HepG2 (cell line): ENCODE data around the gene EPB41L4A.

ENCODE experiments used
- FOXM1 ChIP-seq: sonication (generic); formaldehyde crosslinking; IDR thresholded peaks from 2 replicates; pipeline ENCODE4 v1.5.0; 2020; ENCODE audit warnings: missing genetic modification reagents
- SIX4 ChIP-seq: sonication (generic); formaldehyde crosslinking; IDR thresholded peaks from 2 replicates; pipeline ENCODE4 v1.4.0; 2020; ENCODE audit warnings: missing genetic modification reagents
- STAT5B ChIP-seq: sonication (generic); formaldehyde crosslinking; IDR thresholded peaks from 2 replicates; pipeline ENCODE4 v1.4.0; 2020; ENCODE audit warnings: missing genetic modification reagents
- TCF7 ChIP-seq: sonication (generic); IDR thresholded peaks from 2 replicates; pipeline ENCODE4 v1.6.1; 2016; ENCODE audit warnings: antibody characterized with exemption, low read depth

- TF ChIP-seq TCF7, result no peak
- no peak for TF ChIP-seq STAT5B (CRISPR knock-in tag)
- no peak for TF ChIP-seq SIX4 (CRISPR knock-in tag)
- TF ChIP-seq FOXM1 (CRISPR knock-in tag), result no peak
These were observed 143.4 kb downstream of the EPB41L4A start for GRCh38 chr5:112275671-112276070.
